Activated gamma-delta T cell treated with anti-CD3 and anti-CD28 coated beads, Interleukin-2, amount 50 U/mL, for 16 hours (primary cell): ENCODE data around the gene PTGES2.

ENCODE experiments used
- DNase-seq: peaks from one replicate; pipeline ENCODE4 v3.0.0-alpha.2; 2020; ENCODE audit warnings: low read depth

PTGES2 gene

DNA sequence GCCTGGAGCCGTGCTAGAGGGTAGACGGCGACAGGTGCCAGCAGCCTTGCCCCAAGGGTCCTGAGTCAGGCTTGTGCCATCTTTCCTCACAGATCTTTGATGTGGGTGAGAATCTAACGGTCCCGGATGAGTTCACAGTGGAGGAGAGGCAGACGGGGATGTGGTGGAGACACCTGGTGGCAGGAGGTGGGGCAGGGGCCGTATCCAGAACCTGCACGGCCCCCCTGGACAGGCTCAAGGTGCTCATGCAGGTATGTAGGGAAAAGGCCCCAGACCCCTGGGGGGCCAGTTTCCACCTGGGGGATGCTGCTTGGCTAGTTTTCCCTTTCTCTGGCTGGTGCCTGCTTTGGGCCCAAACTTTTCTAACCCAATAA, 24.0 kb downstream of the PTGES2 start:
- DNase-seq: no peak

DNA sequence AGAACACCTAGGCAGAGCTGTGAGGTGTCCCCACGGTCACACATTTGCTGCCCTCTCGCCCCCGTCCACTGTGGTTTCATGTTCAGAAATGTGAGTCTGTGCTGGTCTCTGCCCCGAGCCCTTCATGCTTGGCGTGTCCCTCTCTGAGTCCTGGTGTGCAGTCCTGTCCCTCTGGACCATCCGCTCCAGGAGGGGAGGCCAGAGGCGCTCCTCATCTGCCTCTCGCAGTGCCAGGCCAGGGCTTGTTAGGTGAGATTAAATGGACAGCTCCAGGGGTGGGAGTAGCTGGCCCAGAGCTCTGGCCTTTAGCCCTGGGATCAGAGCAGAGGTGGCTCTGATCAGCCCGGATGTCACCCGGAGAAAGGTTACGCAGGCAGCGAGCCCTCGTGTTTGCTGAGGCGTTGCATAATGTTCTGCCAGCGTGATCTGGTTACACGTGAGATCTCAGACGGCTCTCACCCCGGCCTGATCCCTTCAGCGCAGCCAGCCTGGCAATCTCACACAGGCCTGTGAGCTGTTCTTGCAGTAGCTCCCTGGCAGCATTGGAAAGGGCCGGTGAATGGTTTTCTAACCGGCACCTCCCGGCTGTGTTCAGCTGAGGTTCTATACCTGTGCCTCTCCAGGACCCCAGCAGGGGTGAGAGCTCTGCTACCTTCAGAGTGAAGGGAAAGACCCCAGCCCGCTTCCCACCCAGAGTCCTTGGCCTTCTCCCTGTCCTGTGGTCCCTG, 24.5 kb downstream of the PTGES2 start:
- DNase-seq: no peak

DNA sequence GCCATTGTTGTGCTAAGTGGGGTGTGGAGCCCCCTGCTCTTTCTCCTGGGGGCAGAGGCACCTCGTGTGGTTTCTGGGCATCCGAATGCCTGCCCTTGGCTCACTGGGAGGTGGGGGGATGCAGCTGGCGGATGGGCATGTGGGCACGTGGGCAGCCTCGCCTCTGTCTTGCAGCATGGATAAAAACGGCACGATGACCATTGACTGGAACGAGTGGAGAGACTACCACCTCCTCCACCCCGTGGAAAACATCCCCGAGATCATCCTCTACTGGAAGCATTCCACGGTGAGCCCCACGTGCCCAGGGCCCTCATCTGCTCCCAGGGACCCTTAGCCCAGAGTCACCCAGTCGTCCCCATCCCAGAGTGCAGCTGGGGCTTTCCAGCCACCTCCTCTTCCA, 25.3 kb downstream of the PTGES2 start:
- no peak for DNase-seq

DNA sequence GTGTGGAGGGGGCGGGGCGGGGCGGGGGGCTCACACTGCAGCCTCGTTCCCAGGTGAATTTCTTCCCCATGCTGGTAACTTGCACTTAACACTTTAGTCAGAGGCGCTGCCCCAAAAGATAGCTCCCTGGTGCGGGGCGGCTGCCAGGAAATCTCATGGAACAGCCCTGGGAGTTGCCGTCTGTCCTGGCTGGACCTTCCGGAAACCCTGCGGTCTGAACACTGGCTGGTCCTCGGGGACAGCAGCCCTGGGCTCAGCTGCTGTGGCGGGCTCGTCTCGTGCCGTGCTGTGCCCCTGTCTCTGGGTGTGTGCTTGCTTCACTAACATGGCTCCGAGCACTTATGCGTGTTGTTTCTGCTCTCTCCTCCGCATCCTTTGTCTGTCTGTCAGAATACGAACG, 25.8 kb downstream of the PTGES2 start:
- no peak for DNase-seq

DNA sequence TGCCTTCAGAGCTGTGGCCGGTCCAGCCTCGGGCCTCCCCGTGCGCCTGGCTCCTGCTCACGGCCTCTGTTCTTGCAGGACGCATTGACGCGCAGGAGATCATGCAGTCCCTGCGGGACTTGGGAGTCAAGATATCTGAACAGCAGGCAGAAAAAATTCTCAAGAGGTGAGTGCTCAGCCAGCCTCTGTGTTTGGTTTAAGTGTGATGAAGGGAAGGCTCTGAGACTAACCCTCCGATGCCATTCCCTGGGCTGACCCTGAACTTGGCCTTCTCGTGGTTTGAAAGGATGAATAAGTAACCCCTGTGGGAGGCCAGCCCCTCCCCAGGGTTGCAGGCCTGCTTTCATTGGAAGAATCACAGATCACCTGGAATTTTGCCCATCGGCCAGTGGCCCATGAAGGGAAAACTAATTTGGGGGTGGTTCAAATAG, 26.3 kb downstream of the PTGES2 start:
- no peak for DNase-seq

DNA sequence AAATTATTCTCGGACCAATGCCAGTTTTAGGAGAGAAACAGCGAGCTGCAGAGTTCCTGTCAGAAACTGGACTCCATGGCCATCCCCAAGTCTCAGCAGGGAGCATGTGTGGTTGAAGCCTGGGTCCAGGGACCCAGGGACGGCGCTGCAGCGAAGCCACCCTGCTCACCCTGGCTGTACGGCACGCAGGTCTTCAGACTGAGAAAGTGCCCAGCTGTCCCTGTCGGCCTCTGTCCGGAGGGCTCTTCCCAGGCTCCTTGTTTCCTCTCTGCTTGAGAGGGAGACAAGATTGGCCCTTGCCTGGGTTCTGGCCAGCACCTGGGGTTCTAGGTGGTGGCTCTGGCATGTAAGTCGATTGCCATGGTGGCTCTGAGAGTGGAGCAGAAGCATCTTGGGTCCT, 26.9 kb downstream of the PTGES2 start:
- DNase-seq: no peak

DNA sequence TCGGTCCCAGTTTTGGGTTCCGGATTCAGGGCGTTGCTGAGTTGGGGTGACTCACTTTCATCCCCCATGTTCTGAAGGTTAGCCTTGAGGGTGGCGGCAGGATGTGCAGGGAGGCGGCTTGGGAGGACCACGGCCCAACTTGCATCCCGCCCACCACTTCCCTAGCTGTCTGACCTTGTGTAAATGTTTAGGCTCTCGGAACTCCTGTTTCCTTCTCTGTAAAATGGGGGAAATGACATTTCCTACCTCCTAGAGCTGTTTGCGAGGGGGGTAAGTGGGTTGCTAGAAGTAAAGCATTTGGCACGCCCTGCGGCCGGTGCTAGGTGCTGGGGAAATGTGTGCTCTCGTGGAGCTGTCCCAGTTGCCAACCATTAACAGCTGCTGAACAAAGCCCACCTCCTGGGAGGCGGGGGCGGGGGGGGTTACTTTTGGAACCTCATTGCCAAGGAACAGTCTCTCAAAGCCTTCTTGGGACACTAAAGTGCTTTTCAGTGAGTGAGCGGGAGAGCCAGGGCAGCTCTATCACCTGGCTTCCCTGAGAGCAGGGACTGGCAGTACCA, 27.5 kb downstream of the PTGES2 start:
- no peak for DNase-seq

DNA sequence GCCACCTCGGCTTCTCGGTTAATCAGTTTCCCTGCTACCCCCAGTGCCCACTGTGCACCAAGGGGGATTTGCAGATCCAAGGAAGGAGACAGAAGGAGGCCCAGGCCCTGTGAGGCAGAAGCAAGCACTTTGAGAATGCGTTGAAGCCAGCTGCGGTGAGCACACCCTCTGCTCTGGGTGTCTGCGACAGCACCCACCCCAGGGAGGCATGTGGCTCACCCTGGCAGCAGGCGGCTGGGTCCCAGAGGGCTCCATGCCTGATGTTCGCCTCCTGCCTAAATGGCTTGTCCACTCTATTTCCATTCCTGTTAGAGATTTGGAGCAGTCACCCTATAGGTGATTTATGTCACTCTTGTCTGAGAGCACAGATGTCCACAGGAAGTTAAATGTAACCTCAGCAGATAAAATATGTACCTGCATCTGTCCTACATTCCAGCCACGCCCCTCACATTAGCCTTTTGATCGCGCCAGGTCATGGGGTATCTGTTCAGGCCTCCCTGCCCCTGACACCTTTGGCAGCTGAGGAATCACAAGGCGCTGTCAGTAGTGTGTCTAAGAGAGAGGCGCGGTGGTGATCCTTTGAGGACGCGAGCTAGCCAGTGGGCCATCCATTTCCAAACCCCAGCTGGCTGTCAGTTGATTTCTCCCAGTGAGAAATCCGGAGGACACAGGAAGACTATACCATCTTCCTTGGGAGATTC, 28.1 kb downstream of the PTGES2 start:
- DNase-seq: no peak

DNA sequence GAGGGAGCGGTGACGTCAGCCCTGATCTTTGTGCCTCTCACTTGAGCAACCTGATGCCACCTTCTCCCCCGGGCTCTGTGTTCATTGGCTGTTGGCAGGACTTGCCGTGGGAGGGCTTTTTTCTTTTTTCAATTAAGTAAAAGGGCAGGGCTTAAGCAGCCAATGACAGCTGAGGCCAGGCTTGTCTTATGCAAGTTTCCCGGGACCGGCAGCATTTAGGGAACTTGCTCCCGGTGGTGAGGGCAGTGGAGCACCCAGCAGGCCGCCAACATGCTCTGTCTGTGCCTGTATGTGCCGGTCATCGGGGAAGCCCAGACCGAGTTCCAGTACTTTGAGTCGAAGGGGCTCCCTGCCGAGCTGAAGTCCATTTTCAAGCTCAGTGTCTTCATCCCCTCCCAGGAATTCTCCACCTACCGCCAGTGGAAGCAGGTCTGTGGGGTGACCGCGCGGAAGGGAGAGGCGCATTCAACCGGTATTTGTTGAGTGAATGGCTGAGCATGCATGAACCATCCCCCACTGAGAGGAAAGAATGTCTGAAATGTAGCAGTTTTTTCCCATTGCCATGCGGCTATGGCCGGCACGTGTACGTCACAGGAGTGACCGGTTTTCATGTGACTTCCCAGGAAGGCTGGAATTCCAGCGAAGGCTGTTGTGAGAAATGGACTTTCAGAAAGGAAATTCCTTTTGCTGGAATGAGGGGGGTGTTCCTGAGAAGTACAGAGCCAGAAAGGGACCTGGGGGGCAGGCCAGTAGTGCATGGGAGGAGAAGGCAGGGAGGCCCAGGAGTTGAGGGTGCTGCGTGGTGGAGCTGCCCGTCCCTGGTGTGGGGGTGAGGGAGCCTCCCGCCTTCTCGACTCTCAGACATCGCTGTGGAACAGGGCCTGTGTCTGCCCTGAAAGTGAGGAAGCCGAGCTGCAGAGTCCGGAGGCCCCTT, 29.0 kb downstream of the PTGES2 start:
- DNase-seq: peak; percentile 39

DNA sequence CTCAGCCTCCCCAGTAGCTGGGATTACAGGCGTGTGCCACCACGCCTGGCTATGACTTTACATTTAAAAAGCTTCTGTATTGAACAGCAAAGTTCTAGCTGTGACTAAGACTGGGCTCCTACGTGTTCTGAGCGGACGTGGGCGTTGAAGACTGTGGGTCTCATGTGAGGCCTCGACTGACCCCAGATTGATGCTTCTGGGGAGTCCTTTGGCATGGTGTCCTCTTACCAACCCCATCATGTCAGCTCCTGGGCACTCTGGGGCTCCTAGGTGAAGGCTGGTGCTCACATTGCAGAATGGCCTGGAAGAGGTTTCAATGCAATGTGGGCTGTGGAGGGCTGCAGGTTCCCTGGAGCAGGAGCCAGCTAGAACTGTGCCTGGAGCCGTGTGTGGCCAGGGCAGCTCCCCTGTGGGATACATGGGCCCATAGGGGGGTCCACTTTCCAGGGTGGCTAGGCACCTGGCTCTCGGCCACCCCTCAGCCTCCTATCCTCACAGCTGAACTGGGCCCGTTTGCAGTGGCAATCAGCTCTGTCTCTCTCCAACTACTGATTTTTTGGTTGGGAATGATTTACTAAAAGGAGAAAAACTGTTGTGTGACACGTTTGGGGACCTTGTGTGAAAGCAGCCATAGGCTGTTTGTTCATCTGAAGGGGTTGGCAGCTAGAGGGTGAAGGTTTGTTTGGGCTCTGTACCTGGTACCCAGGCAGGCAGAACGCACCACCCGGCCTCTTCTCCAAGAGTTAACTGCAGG, 29.8 kb downstream of the PTGES2 start:
- DNase-seq: no peak

DNA sequence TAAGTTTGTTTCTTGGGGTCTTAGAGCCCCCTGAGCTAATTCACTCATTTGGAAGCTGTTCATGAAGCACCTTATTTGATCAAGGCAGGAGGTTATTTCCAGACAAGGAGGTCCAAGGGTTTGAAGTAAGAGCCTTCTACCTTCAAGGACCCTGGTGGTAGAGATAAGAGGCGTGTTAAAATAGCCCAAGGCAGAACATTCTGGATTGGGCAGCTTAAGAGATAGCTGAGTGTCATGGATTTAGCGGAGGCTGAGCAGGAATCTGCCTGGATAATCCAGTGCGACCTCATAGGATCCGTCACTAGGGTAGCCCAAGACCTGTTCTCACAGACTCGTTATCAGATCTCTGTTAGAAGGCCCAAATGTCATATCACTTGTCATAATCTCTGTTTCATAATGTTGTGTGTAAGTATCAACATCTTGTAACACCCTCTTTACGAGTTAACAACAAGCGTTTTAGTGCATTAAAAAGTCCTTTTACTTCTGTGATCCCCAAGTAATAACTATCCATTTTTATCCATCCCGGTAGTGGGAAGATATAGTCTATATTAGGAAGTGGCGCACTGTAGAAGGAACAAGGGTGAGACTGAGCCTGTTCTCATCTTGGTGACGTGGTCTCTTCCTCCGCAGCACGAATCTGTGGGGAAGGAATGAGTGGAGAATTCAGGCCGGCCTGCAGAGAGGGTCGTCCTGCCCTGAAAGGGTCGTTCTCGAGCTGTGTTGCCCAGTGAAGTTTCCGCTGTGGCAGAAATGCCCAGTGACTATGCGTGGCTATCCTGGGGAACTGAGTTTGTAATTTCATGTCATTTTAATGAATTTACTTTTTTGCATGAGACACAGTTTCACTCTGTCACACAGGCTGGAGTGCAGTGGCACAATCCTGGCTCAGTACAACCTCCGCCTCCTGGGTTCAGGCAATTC, 30.7 kb downstream of the PTGES2 start:
- DNase-seq: no peak

DNA sequence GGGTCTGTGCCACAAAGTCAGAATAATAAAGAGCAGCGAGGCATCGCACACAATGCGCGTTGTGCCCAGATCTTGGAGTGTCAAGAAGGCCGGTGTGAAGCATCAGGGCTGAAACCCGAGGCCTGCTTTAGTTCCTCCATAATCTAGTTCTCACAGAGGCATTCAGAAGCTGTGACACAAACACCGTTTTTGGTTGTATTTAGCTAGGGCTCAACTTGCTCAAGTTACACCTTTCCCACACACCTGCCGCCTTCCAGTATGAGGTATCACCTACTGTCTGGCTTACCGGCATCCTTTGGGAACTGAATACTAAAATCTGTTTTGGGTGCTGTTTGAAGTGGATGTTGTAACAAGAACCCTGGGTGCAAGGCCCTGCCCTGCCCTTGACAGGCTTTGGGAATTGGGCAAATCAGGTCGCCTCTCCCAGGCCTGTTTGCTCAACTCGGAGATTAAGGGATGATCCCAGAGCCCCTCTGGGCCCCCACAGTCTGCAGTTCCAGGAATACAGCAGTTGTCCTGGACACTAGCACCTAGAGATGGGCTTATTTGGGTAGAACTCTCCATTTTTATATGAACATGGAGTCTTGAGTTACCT, 32.5 kb downstream of the PTGES2 start:
- DNase-seq: no peak

DNA sequence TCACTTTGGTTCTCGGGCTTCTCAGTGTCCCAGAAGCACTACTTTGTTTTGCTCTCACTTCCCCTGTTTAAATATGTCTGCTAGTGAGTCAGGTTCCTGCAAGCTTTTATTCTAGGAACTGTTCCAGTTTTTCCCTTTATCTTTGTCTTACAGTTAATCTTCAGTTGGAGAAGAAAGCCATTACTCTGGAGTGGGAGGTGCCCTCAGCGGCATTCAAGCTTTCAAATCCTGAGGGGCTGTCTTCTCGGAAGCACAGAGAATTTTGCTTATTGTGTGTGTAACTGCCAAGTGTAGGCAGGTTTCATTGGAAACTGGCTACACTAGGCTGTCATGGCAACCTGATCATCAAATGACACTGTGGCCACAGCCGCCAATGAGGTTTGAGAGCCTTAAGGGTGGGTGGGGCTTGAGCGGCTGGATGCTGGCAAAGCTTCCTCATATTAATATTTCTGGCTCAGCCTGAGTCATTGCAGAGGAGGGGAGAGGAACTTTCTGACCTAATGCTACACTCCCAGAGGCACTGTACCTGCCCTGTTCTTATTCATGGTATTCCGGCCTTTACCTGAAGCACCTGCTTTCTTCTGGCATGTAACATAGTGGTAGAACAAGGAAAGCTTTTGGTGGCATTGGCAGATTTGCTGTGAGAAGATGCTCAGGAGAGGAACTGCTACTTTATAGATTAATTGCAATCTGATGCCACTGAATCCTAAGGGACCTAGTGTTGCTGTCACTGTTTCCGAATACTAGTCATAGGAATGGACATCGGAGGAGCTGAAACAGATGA, 33.2 kb downstream of the PTGES2 start:
- DNase-seq: peak; percentile 37

DNA sequence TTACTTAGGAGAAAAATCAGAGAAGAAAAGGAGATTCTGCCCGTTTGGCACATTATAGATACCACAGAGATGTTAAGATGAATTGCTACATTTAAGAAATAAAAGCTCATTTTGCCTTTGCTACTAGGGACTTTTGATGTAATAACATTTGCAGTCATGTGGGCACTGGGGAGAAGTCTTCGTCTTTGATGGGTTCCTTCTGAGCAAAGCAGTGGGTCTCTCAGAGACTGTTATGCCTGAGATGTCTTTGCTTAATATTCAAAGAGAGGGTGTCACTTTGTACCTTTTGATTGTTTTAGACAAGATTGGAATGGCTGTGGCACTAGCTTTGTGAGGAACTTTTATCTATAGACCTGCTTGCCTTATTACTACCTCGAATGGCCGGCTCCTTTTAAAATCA, 34.5 kb downstream of the PTGES2 start:
- DNase-seq: no peak

DNA sequence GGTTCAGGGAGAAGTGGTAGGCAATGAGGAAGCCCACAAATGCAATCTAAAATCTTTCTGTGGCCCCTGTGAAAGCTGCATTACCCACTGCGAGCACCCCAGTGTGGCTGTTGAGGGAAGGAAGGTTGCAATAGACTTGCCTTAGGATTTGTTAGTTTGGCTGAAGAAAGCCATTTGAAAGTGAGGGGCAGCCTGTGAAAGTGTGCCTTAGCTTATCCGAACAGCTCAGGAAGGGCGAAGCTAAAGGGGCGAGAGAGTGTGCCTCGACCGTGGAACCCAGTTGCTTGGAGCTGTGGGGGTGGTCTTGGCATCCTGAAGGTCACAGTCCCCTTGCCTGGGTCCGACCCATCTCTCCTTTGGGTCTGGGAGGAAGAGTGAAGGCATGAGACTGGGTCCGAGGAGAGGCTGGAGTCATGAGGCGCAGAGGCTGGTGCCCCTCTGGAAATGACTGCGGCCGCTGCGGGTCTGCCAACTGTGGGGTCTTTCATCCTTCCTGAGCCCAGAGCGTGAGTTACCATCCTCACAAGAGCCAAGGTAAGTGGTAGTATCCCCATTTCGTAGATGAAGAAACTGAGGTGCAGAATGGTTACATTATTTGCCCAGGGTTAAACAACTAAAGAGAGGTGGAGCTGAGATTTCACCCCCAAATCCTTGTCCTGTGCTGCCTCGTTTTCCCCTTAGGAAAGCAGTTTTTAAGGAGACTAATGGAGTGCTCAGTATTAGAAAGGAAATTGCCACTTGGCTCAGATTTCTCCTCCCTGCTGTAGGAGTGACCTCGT, 35.1 kb downstream of the PTGES2 start:
- DNase-seq: no peak

DNA sequence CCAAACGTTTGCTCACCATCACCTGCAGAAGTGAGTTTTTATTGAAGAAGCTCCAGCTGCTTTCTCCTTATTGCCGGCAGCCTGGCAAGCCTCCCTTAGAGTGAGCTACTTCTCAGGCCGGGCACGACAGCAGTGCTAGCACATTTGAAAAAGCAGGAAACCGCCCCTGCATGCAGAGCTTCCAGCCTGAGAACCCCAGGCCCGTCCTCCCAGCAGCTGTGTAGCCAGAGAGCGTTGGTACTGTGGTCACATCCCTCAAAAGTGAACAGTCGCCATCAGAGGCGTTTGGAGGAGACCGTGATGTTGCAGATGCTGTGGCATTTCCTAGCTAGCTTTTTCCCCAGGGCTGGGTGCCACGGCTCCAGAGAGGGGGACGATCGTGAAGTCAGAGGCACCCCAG, 36.0 kb downstream of the PTGES2 start:
- no peak for DNase-seq

DNA sequence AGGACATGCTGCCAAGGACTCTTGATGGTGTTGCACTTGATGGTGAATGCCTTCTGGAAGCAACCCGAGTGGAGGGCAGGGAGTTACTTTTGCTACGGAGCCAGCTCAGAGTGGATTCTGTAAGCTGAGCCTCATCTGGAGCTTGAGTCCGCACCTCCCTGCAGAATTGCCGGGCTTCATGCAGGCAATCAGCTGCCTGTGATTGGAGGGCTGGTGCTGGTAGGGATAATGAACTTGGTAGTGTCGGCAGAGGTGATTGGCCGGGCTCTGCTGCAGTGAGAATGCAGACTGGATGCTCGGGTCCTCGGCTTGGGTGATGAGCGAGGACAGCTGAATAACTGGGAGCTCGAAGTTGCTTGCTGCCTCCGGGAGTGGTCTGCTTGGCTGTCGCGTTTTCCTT, 36.4 kb downstream of the PTGES2 start:
- DNase-seq: no peak

DNA sequence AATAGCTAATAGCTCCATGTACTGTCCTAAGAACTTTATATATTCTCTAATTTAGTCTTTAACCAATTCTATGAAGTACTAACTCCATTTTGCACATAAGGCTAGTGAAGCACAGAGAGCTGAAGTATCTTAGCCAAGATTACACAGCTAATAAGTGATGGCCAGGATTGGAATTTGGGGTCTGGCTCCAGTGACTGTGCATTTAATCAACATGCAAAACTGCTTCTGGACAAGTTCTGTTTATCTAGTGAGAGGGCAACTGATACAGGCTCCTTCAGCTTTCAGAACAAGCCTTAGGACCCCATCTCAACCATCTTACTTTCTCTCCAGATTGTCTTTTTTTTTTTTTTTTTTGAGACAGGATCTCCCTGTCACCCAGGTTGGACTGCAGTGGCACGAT, 38.2 kb downstream of the PTGES2 start:
- DNase-seq: no peak
